ENCODE measurements around the gene WDR1.

Gene WDR1

DNA sequence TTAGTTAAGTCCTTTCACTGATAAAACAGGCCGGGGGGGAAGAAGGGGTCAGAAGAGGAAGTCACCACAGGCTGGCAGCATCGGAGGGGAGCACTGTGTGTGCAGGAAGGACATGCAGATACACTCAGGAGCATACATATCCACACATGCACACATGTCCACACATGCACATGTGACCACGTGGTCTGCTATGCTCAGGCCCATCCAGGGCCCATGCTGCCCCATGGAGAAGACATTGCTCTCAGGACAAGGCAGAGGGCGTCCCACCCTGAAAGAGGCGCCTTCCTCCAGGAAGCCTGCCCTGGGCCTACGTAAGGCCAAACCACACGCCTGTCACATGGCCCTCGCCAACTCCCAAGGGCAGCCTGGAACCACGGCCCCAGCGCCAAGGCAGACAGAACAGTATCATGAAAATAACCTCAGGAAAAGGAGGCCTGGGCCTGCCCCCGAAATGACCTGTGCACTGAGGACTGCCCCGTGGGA is 15.8 kb downstream of the WDR1 start:
- H3K36me3 ChIP-seq (ENCODE audit: control insufficient read depth, insufficient read depth, low read length), result no peaks in the 10 kb centered on the region
- H3K27me3 ChIP-seq (ENCODE audit: control insufficient read depth, insufficient read depth, low read length), result no peaks in the 10 kb centered on the region
- H3K4me1 ChIP-seq, result no peaks in the 10 kb centered on the region
- H3K79me2 ChIP-seq, result no peaks in the 10 kb centered on the region
- H3K9me3 ChIP-seq (ENCODE audit: control insufficient read depth, low read length), result no peaks in the 10 kb centered on the region
- H2AFZ ChIP-seq, result no peak overlapping the region
- H3K4me2 ChIP-seq (ENCODE audit: low read length), result no peak overlapping the region
- no peak overlapping the region for H3K4me3 ChIP-seq (ENCODE audit: low read depth, low read length)
- no peak for TF ChIP-seq CTCF (IDR thresholded peaks at IDR 0.05)
- H3K27ac ChIP-seq, result no peak overlapping the region
- no peak overlapping the region for H3K9ac ChIP-seq

- H3K9ac ChIP-seq, result no peak overlapping the region
- no peaks in the 10 kb centered on the region for H3K9me3 ChIP-seq (ENCODE audit: control insufficient read depth, low read length)
- H3K79me2 ChIP-seq, result no peaks in the 10 kb centered on the region
- H3K27me3 ChIP-seq (ENCODE audit: control insufficient read depth, insufficient read depth, low read length), result no peaks in the 10 kb centered on the region
- H3K4me2 ChIP-seq (ENCODE audit: low read length), result no peak overlapping the region
- no peak overlapping the region for H3K27ac ChIP-seq
- no peak for TF ChIP-seq CTCF (IDR thresholded peaks at IDR 0.05)
- H3K36me3 ChIP-seq (ENCODE audit: control insufficient read depth, insufficient read depth, low read length), result no peaks in the 10 kb centered on the region
- H3K4me3 ChIP-seq (ENCODE audit: low read depth, low read length), result no peak overlapping the region
- no peaks in the 10 kb centered on the region for H3K4me1 ChIP-seq
- H2AFZ ChIP-seq, result no peak overlapping the region
Measured at GRCh38 chr4:10099499-10100325, 16.9 kb downstream of the WDR1 start.

- H3K27me3 ChIP-seq (ENCODE audit: control insufficient read depth, insufficient read depth, low read length), result no peaks in the 10 kb centered on the region
- H3K27ac ChIP-seq, result no peak overlapping the region
- H3K4me3 ChIP-seq (ENCODE audit: low read depth, low read length), result no peak overlapping the region
- no peak overlapping the region for H3K9ac ChIP-seq
- no peak for TF ChIP-seq CTCF (IDR thresholded peaks at IDR 0.05)
- no peak overlapping the region for H3K4me2 ChIP-seq (ENCODE audit: low read length)
- H2AFZ ChIP-seq, result no peak overlapping the region
- H3K36me3 ChIP-seq (ENCODE audit: control insufficient read depth, insufficient read depth, low read length), result no peaks in the 10 kb centered on the region
- H3K79me2 ChIP-seq, result no peaks in the 10 kb centered on the region
- no peaks in the 10 kb centered on the region for H3K4me1 ChIP-seq
- no peaks in the 10 kb centered on the region for H3K9me3 ChIP-seq (ENCODE audit: control insufficient read depth, low read length)
Measured at GRCh38 chr4:10098780-10099160, 17.8 kb downstream of the WDR1 start.

GRCh38 chr4:10097906-10098779 is 18.5 kb downstream of the WDR1 start:
- Histone ChIP-seq H3K4me3 (ENCODE audit: low read depth, low read length) (no peak overlapping the region), H3K4me1 (no peaks in the 10 kb centered on the region), H3K79me2 (no peaks in the 10 kb centered on the region), H3K36me3 (ENCODE audit: control insufficient read depth, insufficient read depth, low read length) (no peaks in the 10 kb centered on the region), H3K4me2 (ENCODE audit: low read length) (no peak overlapping the region), H3K27ac (no peak overlapping the region), H3K9ac (no peak overlapping the region), H2AFZ (no peak overlapping the region), H3K9me3 (ENCODE audit: control insufficient read depth, low read length) (no peaks in the 10 kb centered on the region), H3K27me3 (ENCODE audit: control insufficient read depth, insufficient read depth, low read length) (no peaks in the 10 kb centered on the region)
- TF ChIP-seq CTCF (IDR thresholded peaks at IDR 0.05), result no peak
